Measurements from ENCODE around the gene COL18A1. TPM values are rescaled to one million over a fixed set of nuclear protein-coding genes. Genes with fewer than 3 reads are reported as not detected.
"Not testable (repeated sequence)": the region's sequence is repeated elsewhere in the genome, so short reads cannot be mapped to it uniquely, and the experiment has no call there.

The COL18A1 gene
- total and polyA plus RNA-seq, 5 donors from 2014 or later: 0.29 to 2.7 (median 1.3) TPM

DNA sequence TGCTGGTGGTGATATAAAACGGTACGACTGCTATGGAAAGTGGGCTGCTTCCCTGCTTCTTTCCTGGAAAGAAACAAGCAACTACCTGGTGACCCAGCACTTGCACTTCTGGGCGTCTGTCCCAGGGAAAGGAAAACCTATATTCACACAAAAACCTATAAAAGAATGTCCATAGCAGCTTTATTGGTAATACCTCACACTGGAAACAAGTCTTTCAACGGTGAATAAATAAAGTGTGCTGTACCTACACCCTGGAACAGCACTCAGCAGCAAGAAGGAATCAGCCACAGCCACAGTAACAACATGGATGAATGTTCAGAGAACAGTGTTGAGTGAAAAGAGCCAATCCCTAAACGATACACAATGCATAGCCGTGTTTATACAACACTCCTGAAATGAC, 117.4 kb downstream of the COL18A1 start:
- ATAC-seq (ENCODE audit: low read depth in 2 of 2): no peak
- Mint-ChIP-seq H3K27me3 (no peaks in the 10 kb centered on the region), H3K36me3 (peaks cover 60% of the 10 kb centered on the region), H3K4me3 (no peak overlapping the region), H3K4me1 (peaks cover 5 to 10% (median 7%) of the 10 kb centered on the region in 4 donors), H3K9me3 (peaks cover 0 to 31% (median 13%) of the 10 kb centered on the region in 7 donors), H3K27ac (no peak overlapping the region)
- peaks cover 20 to 29% of the 10 kb centered on the region in 2 experiments for H3K9me3 ChIP-seq (ENCODE audit: control insufficient read depth in 2 of 2, low read length in 2 of 2)
- H3K36me3 ChIP-seq (ENCODE audit: control insufficient read depth, insufficient read depth, low read length): peaks cover 6% of the 10 kb centered on the region
- H3K27me3 ChIP-seq (ENCODE audit: control insufficient read depth, insufficient read depth, low read length): no peaks in the 10 kb centered on the region
- H3K4me3 ChIP-seq (ENCODE audit: low read depth, low read length): no peak overlapping the region
- no peaks in the 10 kb centered on the region for H3K4me1 ChIP-seq (ENCODE audit: control insufficient read depth, insufficient read depth, low read length, poor library complexity, severe bottlenecking)
- DNase-seq: no peak
- no peak overlapping the region for H3K27ac ChIP-seq (ENCODE audit: insufficient read depth, low read length, poor library complexity, severe bottlenecking)

DNA sequence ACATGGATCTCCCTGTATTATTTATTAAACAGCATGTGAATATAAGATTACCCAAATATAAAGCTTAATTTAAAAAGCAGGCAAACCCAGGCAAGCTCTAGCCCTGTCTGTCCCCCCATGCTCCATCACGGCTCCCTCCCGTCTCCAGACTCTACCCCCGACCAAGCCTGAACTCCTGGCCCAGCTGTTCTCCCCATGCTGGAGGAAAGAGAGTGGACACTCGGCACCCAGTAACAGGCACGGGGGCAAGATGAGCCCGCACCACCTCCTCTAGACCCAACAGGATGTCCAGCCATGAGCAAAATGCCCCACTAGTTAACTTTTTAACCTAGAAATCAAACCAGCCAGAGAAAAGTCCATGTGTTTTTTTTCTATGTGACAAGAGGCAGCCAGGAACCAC, 118.0 kb downstream of the COL18A1 start:
- peaks cover 19 to 28% of the 10 kb centered on the region in 2 experiments for H3K9me3 ChIP-seq (ENCODE audit: control insufficient read depth in 2 of 2, low read length in 2 of 2)
- ATAC-seq (ENCODE audit: low read depth in 2 of 2) (no peak), DNase-seq (no peak)
- H3K27ac ChIP-seq (ENCODE audit: insufficient read depth, low read length, poor library complexity, severe bottlenecking): no peak overlapping the region
- H3K4me1 Mint-ChIP-seq: peaks cover 2 to 6% (median 3%) of the 10 kb centered on the region in 4 donors
- H3K27me3 ChIP-seq (ENCODE audit: control insufficient read depth, insufficient read depth, low read length): no peaks in the 10 kb centered on the region
- peak overlapping the region in 2 of 3 donors; percentile 34 to 69 for H3K27ac Mint-ChIP-seq
- H3K36me3 Mint-ChIP-seq: peaks cover 56% of the 10 kb centered on the region
- no peaks in the 10 kb centered on the region for H3K4me1 ChIP-seq (ENCODE audit: control insufficient read depth, insufficient read depth, low read length, poor library complexity, severe bottlenecking)
- H3K4me3 Mint-ChIP-seq: no peak overlapping the region
- H3K36me3 ChIP-seq (ENCODE audit: control insufficient read depth, insufficient read depth, low read length): peaks cover 6% of the 10 kb centered on the region
- peaks cover 0 to 29% (median 10%) of the 10 kb centered on the region in 7 donors for H3K9me3 Mint-ChIP-seq
- no peaks in the 10 kb centered on the region for H3K27me3 Mint-ChIP-seq
- H3K4me3 ChIP-seq (ENCODE audit: low read depth, low read length): no peak overlapping the region

DNA sequence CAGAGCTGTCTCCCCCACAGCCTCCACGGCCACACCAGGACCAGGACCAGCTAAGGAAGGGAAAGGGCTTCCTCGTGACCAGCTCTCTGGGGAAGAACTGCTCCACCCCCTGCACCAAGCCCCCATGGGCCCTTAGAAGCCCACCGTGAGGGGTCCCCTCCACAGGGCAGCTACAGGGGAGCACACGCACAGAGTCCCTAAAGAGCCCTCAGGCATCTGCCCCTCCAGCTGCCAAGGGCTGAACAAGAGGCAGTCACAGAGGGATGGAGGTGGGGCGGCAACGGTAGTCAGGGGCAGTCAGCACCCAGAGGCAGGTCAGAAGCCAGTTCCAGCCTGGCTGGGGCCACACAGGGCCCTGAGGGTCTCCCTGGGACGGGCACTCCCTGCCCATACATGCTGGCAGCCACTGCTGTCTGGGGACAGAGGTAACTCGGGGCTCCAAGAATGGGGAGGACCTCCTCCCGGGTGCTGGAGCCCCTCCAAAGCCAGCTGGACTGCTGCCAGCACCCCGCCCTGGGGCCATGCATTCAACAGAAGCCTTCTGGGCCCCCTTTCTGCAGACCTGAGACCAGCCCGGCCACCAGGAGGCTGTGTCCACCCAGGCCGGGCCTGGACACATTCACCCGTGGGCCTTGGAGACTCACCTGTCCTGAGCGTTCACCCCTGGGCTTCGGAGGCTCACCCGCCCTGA, 118.6 kb downstream of the COL18A1 start:
- peaks cover 13 to 22% of the 10 kb centered on the region in 2 experiments for H3K9me3 ChIP-seq (ENCODE audit: control insufficient read depth in 2 of 2, low read length in 2 of 2)
- no peaks in the 10 kb centered on the region for H3K4me1 ChIP-seq (ENCODE audit: control insufficient read depth, insufficient read depth, low read length, poor library complexity, severe bottlenecking)
- ATAC-seq (ENCODE audit: low read depth in 2 of 2): no peak
- peaks cover 7% of the 10 kb centered on the region for H3K36me3 ChIP-seq (ENCODE audit: control insufficient read depth, insufficient read depth, low read length)
- Mint-ChIP-seq H3K27ac (peak overlapping the region in 1 of 3 donors; percentile 34), H3K27me3 (no peaks in the 10 kb centered on the region), H3K9me3 (peaks cover 0 to 24% (median 6%) of the 10 kb centered on the region in 7 donors), H3K36me3 (peaks cover 51% of the 10 kb centered on the region), H3K4me3 (no peak overlapping the region), H3K4me1 (peaks cover 0 to 2% (median under 1%) of the 10 kb centered on the region in 4 donors)
- no peak overlapping the region for H3K4me3 ChIP-seq (ENCODE audit: low read depth, low read length)
- no peak overlapping the region for H3K27ac ChIP-seq (ENCODE audit: insufficient read depth, low read length, poor library complexity, severe bottlenecking)
- H3K27me3 ChIP-seq (ENCODE audit: control insufficient read depth, insufficient read depth, low read length): no peaks in the 10 kb centered on the region
- DNase-seq: no peak

DNA sequence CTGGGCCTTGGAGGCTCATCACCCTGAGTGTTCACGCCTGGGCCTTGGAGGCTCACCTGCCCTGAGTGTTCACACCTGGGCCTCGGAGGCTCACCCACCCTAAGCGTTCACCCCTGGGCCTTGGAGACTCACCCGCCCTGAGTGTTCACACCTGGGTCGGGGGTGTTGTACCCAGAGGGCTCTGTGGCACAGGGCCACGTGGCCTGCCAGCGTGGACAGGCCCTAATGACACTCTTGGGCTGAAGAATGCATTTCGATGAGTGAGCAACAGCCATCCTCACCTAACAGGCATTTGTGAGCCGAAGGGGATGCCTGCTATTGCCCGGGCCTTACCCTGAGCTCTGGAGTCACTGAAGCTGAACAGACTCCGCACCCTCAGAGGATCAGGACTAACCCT, 119.8 kb downstream of the COL18A1 start:
- H3K4me3 Mint-ChIP-seq: no peak overlapping the region
- H3K27ac Mint-ChIP-seq: no peak overlapping the region
- no peak for DNase-seq

DNA sequence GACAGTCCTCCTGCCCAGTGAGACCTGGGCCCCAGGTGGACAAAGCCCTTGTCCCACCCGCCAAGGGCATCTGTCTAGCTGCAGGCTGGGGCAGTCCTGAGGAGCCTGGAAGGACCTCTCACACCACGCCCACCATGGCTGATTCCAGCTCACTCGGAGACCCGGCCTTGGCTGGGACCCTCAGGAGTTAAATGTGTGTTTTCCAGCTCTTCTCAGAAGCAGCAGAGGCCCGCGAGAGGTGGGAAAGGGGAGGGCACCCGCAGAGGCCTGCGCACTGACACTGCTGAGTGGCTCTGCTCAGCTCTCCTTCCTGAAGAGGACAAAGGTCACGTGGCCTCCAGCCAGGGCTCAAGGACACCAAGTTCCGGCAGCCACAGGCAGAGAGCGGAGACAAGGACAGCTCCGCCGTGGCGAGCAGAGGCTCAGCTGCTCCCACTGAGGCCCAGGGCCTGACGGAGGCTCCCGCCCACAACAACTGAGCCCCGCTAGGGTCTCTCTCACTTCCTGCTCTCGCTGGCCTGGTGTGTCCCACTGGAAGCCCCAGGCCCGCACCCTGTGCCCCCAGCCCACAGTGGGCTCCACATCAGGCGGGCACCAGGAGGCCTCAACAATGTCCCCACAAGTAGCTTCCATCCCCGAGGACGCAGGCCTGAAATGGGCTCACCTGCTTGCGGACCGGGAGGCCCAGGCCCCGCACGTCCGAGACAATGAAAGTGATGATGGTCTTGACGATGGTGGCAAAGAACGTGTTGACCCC, 120.4 kb downstream of the COL18A1 start:
- DNase-seq (no peak), ATAC-seq (ENCODE audit: low read depth in 2 of 2) (no peak)
- peaks cover 0 to 2% (median 0%) of the 10 kb centered on the region in 4 donors for H3K4me1 Mint-ChIP-seq
- H3K4me3 Mint-ChIP-seq: no peak overlapping the region
- H3K36me3 Mint-ChIP-seq: peaks cover 33% of the 10 kb centered on the region
- H3K27ac Mint-ChIP-seq: no peak overlapping the region
- H3K4me3 ChIP-seq (ENCODE audit: low read depth, low read length): no peak overlapping the region
- H3K27ac ChIP-seq (ENCODE audit: insufficient read depth, low read length, poor library complexity, severe bottlenecking): no peak overlapping the region
- peaks cover 0 to 7% (median 0%) of the 10 kb centered on the region in 7 donors for H3K9me3 Mint-ChIP-seq
- peaks cover 7% of the 10 kb centered on the region for H3K36me3 ChIP-seq (ENCODE audit: control insufficient read depth, insufficient read depth, low read length)
- no peaks in the 10 kb centered on the region for H3K4me1 ChIP-seq (ENCODE audit: control insufficient read depth, insufficient read depth, low read length, poor library complexity, severe bottlenecking)
- H3K27me3 Mint-ChIP-seq: no peaks in the 10 kb centered on the region
- peaks cover 0 to 6% of the 10 kb centered on the region in 2 experiments for H3K9me3 ChIP-seq (ENCODE audit: control insufficient read depth in 2 of 2, low read length in 2 of 2)
- H3K27me3 ChIP-seq (ENCODE audit: control insufficient read depth, insufficient read depth, low read length): no peaks in the 10 kb centered on the region

More for the DNA sequence above, 119.8 kb downstream of the COL18A1 start:
- Histone ChIP-seq H3K36me3 (ENCODE audit: control insufficient read depth, insufficient read depth, low read length) (peaks cover 12% of the 10 kb centered on the region), H3K4me3 (ENCODE audit: low read depth, low read length) (no peak overlapping the region), H3K27ac (ENCODE audit: insufficient read depth, low read length, poor library complexity, severe bottlenecking) (no peak overlapping the region), H3K27me3 (ENCODE audit: control insufficient read depth, insufficient read depth, low read length) (no peaks in the 10 kb centered on the region), H3K4me1 (ENCODE audit: control insufficient read depth, insufficient read depth, low read length, poor library complexity, severe bottlenecking) (no peaks in the 10 kb centered on the region), H3K9me3 (ENCODE audit: control insufficient read depth in 2 of 2, low read length in 2 of 2) (peaks cover 1 to 10% of the 10 kb centered on the region in 2 experiments)
- H3K27me3 Mint-ChIP-seq: no peaks in the 10 kb centered on the region
- H3K9me3 Mint-ChIP-seq: peaks cover 0 to 12% (median 3%) of the 10 kb centered on the region in 7 donors
- H3K36me3 Mint-ChIP-seq: peaks cover 39% of the 10 kb centered on the region
- H3K4me1 Mint-ChIP-seq: peaks cover 0 to 2% (median 0%) of the 10 kb centered on the region in 4 donors
- no peak for ATAC-seq (ENCODE audit: low read depth in 2 of 2)

DNA sequence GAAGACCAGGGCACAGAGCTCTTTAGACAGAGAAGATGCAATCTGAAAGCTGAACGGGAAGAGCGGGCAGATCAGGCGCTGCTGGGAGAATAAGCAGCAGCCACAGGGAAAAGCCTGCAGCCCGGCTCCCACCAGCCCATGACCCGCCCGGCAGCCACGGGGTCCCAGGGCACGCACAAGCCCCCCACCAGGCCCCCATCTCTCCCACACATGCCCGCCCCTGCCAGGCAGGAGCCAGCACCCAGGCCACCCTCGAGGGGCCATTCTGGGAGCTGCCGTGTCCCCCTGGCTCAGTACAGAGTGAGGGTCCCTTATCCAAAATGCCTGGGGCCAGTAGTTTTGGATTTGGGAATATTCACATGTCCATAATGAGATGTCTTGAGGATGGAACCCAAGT, 120.9 kb downstream of the COL18A1 start:
- no peaks in the 10 kb centered on the region for H3K27me3 ChIP-seq (ENCODE audit: control insufficient read depth, insufficient read depth, low read length)
- Mint-ChIP-seq H3K9me3 (peaks cover 0 to 7% (median 0%) of the 10 kb centered on the region in 7 donors), H3K4me1 (peaks cover 0 to 2% (median 0%) of the 10 kb centered on the region in 4 donors), H3K27me3 (no peaks in the 10 kb centered on the region), H3K36me3 (peaks cover 28% of the 10 kb centered on the region), H3K27ac (no peak overlapping the region), H3K4me3 (no peak overlapping the region)
- no peak overlapping the region for H3K4me3 ChIP-seq (ENCODE audit: low read depth, low read length)
- H3K4me1 ChIP-seq (ENCODE audit: control insufficient read depth, insufficient read depth, low read length, poor library complexity, severe bottlenecking): no peaks in the 10 kb centered on the region
- ATAC-seq (ENCODE audit: low read depth in 2 of 2) (no peak), DNase-seq (no peak)
- H3K27ac ChIP-seq (ENCODE audit: insufficient read depth, low read length, poor library complexity, severe bottlenecking): no peak overlapping the region
- peaks cover 7% of the 10 kb centered on the region for H3K36me3 ChIP-seq (ENCODE audit: control insufficient read depth, insufficient read depth, low read length)
- H3K9me3 ChIP-seq (ENCODE audit: control insufficient read depth in 2 of 2, low read length in 2 of 2): peaks cover 0 to 6% of the 10 kb centered on the region in 2 experiments

DNA sequence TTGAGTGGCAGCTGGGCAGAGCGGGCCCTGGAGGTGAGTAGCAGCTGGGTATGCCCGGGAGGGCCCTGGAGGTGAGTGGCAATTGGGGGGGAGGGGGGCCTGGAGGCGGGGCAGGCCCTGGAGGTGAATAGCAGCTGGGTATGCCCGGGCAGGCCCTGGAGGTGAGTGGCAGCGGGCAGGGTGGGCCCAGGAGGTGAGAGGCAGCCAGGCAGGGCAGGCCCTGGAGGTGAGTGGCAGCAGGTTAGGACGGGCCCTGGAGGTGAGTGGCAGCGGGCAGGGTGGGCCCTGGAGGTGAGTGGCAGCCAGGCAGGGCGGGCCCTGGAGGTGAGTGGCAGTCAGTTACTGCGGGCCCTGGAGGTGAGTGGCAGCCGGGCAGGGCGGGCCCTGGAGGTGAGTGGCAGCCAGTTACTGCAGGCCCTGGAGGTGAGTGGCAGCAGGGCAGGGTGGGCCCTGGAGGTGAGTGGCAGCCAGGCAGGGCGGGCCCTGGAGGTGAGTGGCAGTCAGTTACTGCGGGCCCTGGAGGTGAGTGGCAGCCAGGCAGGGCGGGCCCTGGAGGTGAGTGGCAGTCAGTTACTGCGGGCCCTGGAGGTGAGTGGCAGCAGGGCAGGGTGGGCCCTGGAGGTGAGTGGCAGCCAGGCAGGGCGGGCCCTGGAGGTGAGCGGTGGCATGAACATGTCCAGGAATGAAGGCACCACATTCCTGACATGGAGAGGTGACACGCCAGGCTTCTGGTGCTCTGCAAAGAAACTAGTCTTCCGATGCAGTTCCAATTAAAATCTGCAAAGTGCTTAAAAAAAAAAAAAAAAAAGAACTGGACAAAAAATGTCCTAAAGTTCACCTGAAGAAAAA, 122.4 kb downstream of the COL18A1 start:
- not testable (repeated sequence) for H3K4me1 ChIP-seq (ENCODE audit: control insufficient read depth, insufficient read depth, low read length, poor library complexity, severe bottlenecking); H3K9me3 Mint-ChIP-seq; H3K27me3 ChIP-seq (ENCODE audit: control insufficient read depth, insufficient read depth, low read length); H3K9me3 ChIP-seq (ENCODE audit: control insufficient read depth in 2 of 2, low read length in 2 of 2); H3K36me3 ChIP-seq (ENCODE audit: control insufficient read depth, insufficient read depth, low read length); H3K27ac ChIP-seq (ENCODE audit: insufficient read depth, low read length, poor library complexity, severe bottlenecking); H3K27me3 Mint-ChIP-seq; H3K4me3 ChIP-seq (ENCODE audit: low read depth, low read length); DNase-seq; H3K4me3 Mint-ChIP-seq; H3K4me1 Mint-ChIP-seq; ATAC-seq (ENCODE audit: low read depth in 2 of 2)
- peak overlapping the region in 2 of 3 donors; percentile 38 to 55 for H3K27ac Mint-ChIP-seq
- H3K36me3 Mint-ChIP-seq: peaks cover 14% of the 10 kb centered on the region
